ENCODE measurements around the gene GALNT6.

- TF ChIP-seq EZH2 (IDR thresholded peaks at IDR 0.05; ENCODE audit: insufficient read depth, poor library complexity, severe bottlenecking) (no peak), EZH2phosphoT487 (IDR thresholded peaks at IDR 0.05; ENCODE audit: insufficient read depth, low read depth) (no peak)
These were observed 21.9 kb upstream of the GALNT6 start for GRCh38 chr12:51413149-51413548.

Data from GM23248 (cell line).